Gastrocnemius medialis (tissue), 4 donors: Measurements from ENCODE around the gene FOXE1. TPM values are rescaled to one million over a fixed set of nuclear protein-coding genes. Genes with fewer than 3 reads are reported as not detected.

ENCODE experiments used
- ATAC-seq, 2 donors: fragments of 150-250 bp; one replicate each; pipeline ENCODE4 v1.9.1; 2016
- DNase-seq, 2 donors: peaks; one replicate each; pipeline ENCODE4 v3.0.0-alpha.2; 2019
- H3K27ac ChIP-seq, 4 donors: fragments of 200-600 bp; sonication (generic); 1 replicate in 1 of 4; 2 replicates in 3 of 4; pipeline ENCODE4 v1.5.1; 2016 to 2018; ENCODE audit warnings: mild to moderate bottlenecking in 2 of 4, moderate library complexity in 1 of 4
- H3K27me3 ChIP-seq, 3 donors: fragments of 200-600 bp; sonication (generic) in 2 of 3; 1 replicate in 1 of 3; 2 replicates in 2 of 3; pipeline versions ENCODE4 v1.5.1 to v1.6.0; 2016 to 2019; ENCODE audit warnings: mild to moderate bottlenecking in 1 of 3, moderate library complexity in 1 of 3
- H3K36me3 ChIP-seq, 2 donors: fragments of 200-600 bp; sonication (generic) in 1 of 2; one replicate each; pipeline ENCODE4 v1.5.1; 2017 to 2018
- H3K4me1 ChIP-seq, 2 donors: fragments of 200-600 bp; sonication (generic) in 1 of 2; one replicate each; pipeline ENCODE4 v1.5.1; 2016 to 2017; ENCODE audit warnings: mild to moderate bottlenecking in 2 of 2
- H3K4me3 ChIP-seq, 4 donors: fragments of 200-600 bp; sonication (generic) in 3 of 4; 1 replicate in 1 of 4; 2 replicates in 3 of 4; pipeline ENCODE4 v1.5.1; 2016 to 2019; ENCODE audit warnings: mild to moderate bottlenecking in 2 of 4
- H3K9me3 ChIP-seq, 3 donors: fragments of 200-600 bp; sonication (generic) in 2 of 3; 1 replicate in 1 of 3; 2 replicates in 2 of 3; pipeline ENCODE4 v1.5.1; 2016 to 2019
- CTCF ChIP-seq, 5 experiments: fragments of 450-650 bp in 3 of 5; fragments of 200-600 bp in 2 of 5; sonication (generic) in 2 of 5; IDR thresholded peaks in 4 of 5; conservative IDR thresholded peaks in 1 of 5; 1 replicate in 4 of 5; 2 replicates in 1 of 5; pipeline ENCODE4 v1.5.1; 2016 to 2019; ENCODE audit warnings: antibody characterized with exemption in 5 of 5, mild to moderate bottlenecking in 3 of 5, moderate library complexity in 3 of 5
- POLR2A ChIP-seq, 2 donors: fragments of 450-650 bp; IDR thresholded peaks; one replicate each; pipeline ENCODE4 v1.6.1; 2017; ENCODE audit warnings: antibody characterized with exemption in 2 of 2, mild to moderate bottlenecking in 2 of 2, moderate library complexity in 2 of 2
- in situ Hi-C, 4 donors: fragments of 200-750 bp; cut with MboI; loops; one replicate each; pipeline versions ENCODE4 v1.15.0 to v1.8.0; 2017; ENCODE audit warnings: low sequenced_read_pairs in 4 of 4
- intact Hi-C: fragments of 100-400 bp; cut with DNase I; formaldehyde crosslinking; loops from one replicate; pipeline ENCODE4 v1.15.1; 2023; ENCODE audit warnings: low total_unique reads
- total RNA-seq, 4 donors: library from RNA; depleted of rRNA; stranded (reverse); fragments of >200 nt; gene quantifications; one replicate each; pipeline versions ENCODE4 v1.1.0 to v1.2.3, GENCODE V29; 2016

The FOXE1 gene
- total RNA-seq, 4 donors from 2014 or later = not detected

GRCh38 chr9:97858393-97858713 lies 5.3 kb downstream of the FOXE1 start:
- H3K27me3 ChIP-seq = peaks cover 72 to 90% (median 74%) of the 10 kb centered on the region in 3 donors
- H3K27ac ChIP-seq = no peak overlapping the region
- peaks cover under 1 to 3% of the 10 kb centered on the region in 2 donors for H3K4me1 ChIP-seq
- intact Hi-C loops (no loop called here), in situ Hi-C loops (no loop called here)
- H3K4me3 ChIP-seq = no peak overlapping the region
- H3K36me3 ChIP-seq = no peaks in the 10 kb centered on the region
- no peak for DNase-seq
- no peaks in the 10 kb centered on the region for H3K9me3 ChIP-seq
- TF ChIP-seq POLR2A (IDR thresholded peaks at IDR 0.05) (no peak), CTCF (IDR thresholded peaks at IDR 0.05 in 4 of 5, conservative IDR thresholded peaks at IDR 0.05 in 1 of 5) (no peak)
- ATAC-seq = no peak

- Histone ChIP-seq H3K4me3 (no peak overlapping the region), H3K9me3 (no peaks in the 10 kb centered on the region), H3K4me1 (no peaks in the 10 kb centered on the region), H3K36me3 (no peaks in the 10 kb centered on the region), H3K27ac (no peak overlapping the region), H3K27me3 (peaks cover 69 to 90% (median 70%) of the 10 kb centered on the region in 3 donors)
- in situ Hi-C loops (no loop called here), intact Hi-C loops (no loop called here)
- DNase-seq = no peak
- TF ChIP-seq CTCF (IDR thresholded peaks at IDR 0.05 in 4 of 5, conservative IDR thresholded peaks at IDR 0.05 in 1 of 5) (no peak), POLR2A (IDR thresholded peaks at IDR 0.05) (no peak)
- no peak for ATAC-seq
Measured at GRCh38 chr9:97858826-97859225, 5.8 kb downstream of the FOXE1 start.

GRCh38 chr9:97859346-97859745 lies 6.3 kb downstream of the FOXE1 start:
- intact Hi-C loops = no loop called here
- no peak for ATAC-seq
- in situ Hi-C loops = no loop called here

GRCh38 chr9:97860451-97861147 lies 7.6 kb downstream of the FOXE1 start:
- no peak overlapping the region for H3K27ac ChIP-seq
- no peak for DNase-seq
- in situ Hi-C loops = no loop called here
- TF ChIP-seq CTCF (IDR thresholded peaks at IDR 0.05 in 4 of 5, conservative IDR thresholded peaks at IDR 0.05 in 1 of 5) (no peak), POLR2A (IDR thresholded peaks at IDR 0.05) (no peak)
- H3K36me3 ChIP-seq = no peaks in the 10 kb centered on the region
- H3K4me1 ChIP-seq = no peaks in the 10 kb centered on the region
- no peak overlapping the region for H3K4me3 ChIP-seq
- no peak for ATAC-seq
- no peaks in the 10 kb centered on the region for H3K9me3 ChIP-seq
- intact Hi-C loops = no loop called here
- peaks cover 57 to 77% (median 58%) of the 10 kb centered on the region in 3 donors for H3K27me3 ChIP-seq

More at GRCh38 chr9:97859346-97859745, 6.3 kb downstream of the FOXE1 start:
- TF ChIP-seq POLR2A (IDR thresholded peaks at IDR 0.05) (no peak), CTCF (IDR thresholded peaks at IDR 0.05 in 4 of 5, conservative IDR thresholded peaks at IDR 0.05 in 1 of 5) (no peak)
- DNase-seq = no peak
- Histone ChIP-seq H3K36me3 (no peaks in the 10 kb centered on the region), H3K27ac (no peak overlapping the region), H3K4me1 (no peaks in the 10 kb centered on the region), H3K27me3 (peaks cover 69 to 89% (median 70%) of the 10 kb centered on the region in 3 donors), H3K9me3 (no peaks in the 10 kb centered on the region), H3K4me3 (no peak overlapping the region)

GRCh38 chr9:97861148-97861475 lies 8.1 kb downstream of the FOXE1 start:
- TF ChIP-seq POLR2A (IDR thresholded peaks at IDR 0.05) = no peak
- no peak for TF ChIP-seq CTCF (IDR thresholded peaks at IDR 0.05 in 4 of 5, conservative IDR thresholded peaks at IDR 0.05 in 1 of 5)
- Histone ChIP-seq H3K4me1 (no peaks in the 10 kb centered on the region), H3K4me3 (no peak overlapping the region), H3K27me3 (peaks cover 53 to 71% (median 57%) of the 10 kb centered on the region in 3 donors), H3K36me3 (no peaks in the 10 kb centered on the region), H3K27ac (no peak overlapping the region), H3K9me3 (peaks cover 0 to 4% (median 0%) of the 10 kb centered on the region in 3 donors)
- DNase-seq (no peak), ATAC-seq (no peak)
- intact Hi-C loops (no loop called here), in situ Hi-C loops (no loop called here)
